Measurements from ENCODE around the gene TAF11L3.
"Not testable (repeated sequence)": the region's sequence is repeated elsewhere in the genome, so short reads cannot be mapped to it uniquely, and the experiment has no call there.

The TAF11L3 gene

GRCh38 chr5:17518067-17518466 lies at the start of gene TAF11L3:
TAF11L3 (plus strand) TSS chr5:17518367.
- in situ Hi-C loops (cut with MboI; ENCODE audit: low sequenced_read_pairs) = not testable (repeated sequence)

- in situ Hi-C loops (cut with MboI; ENCODE audit: low sequenced_read_pairs) = no loop called here
Measured at GRCh38 chr5:17470064-17470463, 48.1 kb upstream of the TAF11L3 start.

- in situ Hi-C loops (cut with MboI; ENCODE audit: low sequenced_read_pairs) = not testable (repeated sequence)
Measured at GRCh38 chr5:17475064-17475463, 43.1 kb upstream of the TAF11L3 start.

- in situ Hi-C loops (cut with MboI; ENCODE audit: low sequenced_read_pairs) = no loop called here
Measured at GRCh38 chr5:17477043-17477442, 41.1 kb upstream of the TAF11L3 start.

GRCh38 chr5:17477573-17478265 lies 40.4 kb upstream of the TAF11L3 start:
- in situ Hi-C loops (cut with MboI; ENCODE audit: low sequenced_read_pairs) = no loop called here

GRCh38 chr5:17481378-17481777 lies 36.8 kb upstream of the TAF11L3 start:
- in situ Hi-C loops (cut with MboI; ENCODE audit: low sequenced_read_pairs) = no loop called here

GRCh38 chr5:17482790-17483189 lies 35.4 kb upstream of the TAF11L3 start:
- in situ Hi-C loops (cut with MboI; ENCODE audit: low sequenced_read_pairs) = no loop called here

- in situ Hi-C loops (cut with MboI; ENCODE audit: low sequenced_read_pairs) = not testable (repeated sequence)
Measured at GRCh38 chr5:17486464-17487173, 31.5 kb upstream of the TAF11L3 start.

- in situ Hi-C loops (cut with MboI; ENCODE audit: low sequenced_read_pairs) = no loop called here
Measured at GRCh38 chr5:17487174-17487512, 31.0 kb upstream of the TAF11L3 start.

GRCh38 chr5:17491257-17491656 lies 26.9 kb upstream of the TAF11L3 start:
- in situ Hi-C loops (cut with MboI; ENCODE audit: low sequenced_read_pairs) = not testable (repeated sequence)

GRCh38 chr5:17492770-17493169 lies 25.4 kb upstream of the TAF11L3 start:
- in situ Hi-C loops (cut with MboI; ENCODE audit: low sequenced_read_pairs) = no loop called here

GRCh38 chr5:17497446-17497845 lies 20.7 kb upstream of the TAF11L3 start:
- in situ Hi-C loops (cut with MboI; ENCODE audit: low sequenced_read_pairs) = no loop called here

- in situ Hi-C loops (cut with MboI; ENCODE audit: low sequenced_read_pairs) = not testable (repeated sequence)
Measured at GRCh38 chr5:17497931-17498330, 20.2 kb upstream of the TAF11L3 start, which contains the start of gene TAF11L2. TAF11L2 (plus strand) TSS chr5:17498231.

GRCh38 chr5:17511775-17512325 lies 6.3 kb upstream of the TAF11L3 start:
- in situ Hi-C loops (cut with MboI; ENCODE audit: low sequenced_read_pairs) = no loop called here

GRCh38 chr5:17517526-17517925 lies 641 bp upstream of the TAF11L3 start:
- in situ Hi-C loops (cut with MboI; ENCODE audit: low sequenced_read_pairs) = not testable (repeated sequence)

- in situ Hi-C loops (cut with MboI; ENCODE audit: low sequenced_read_pairs) = not testable (repeated sequence)
Measured at GRCh38 chr5:17519508-17519907, 1.3 kb downstream of the TAF11L3 start.

GRCh38 chr5:17521501-17521900 lies 3.3 kb downstream of the TAF11L3 start, which contains the start of gene TAF11L4:
TAF11L4 (plus strand) TSS chr5:17521801.
- in situ Hi-C loops (cut with MboI; ENCODE audit: low sequenced_read_pairs) = not testable (repeated sequence)

GRCh38 chr5:17524935-17525334 lies 6.8 kb downstream of the TAF11L3 start, which contains the start of gene TAF11L5:
TAF11L5 (plus strand) TSS chr5:17525235.
- in situ Hi-C loops (cut with MboI; ENCODE audit: low sequenced_read_pairs) = not testable (repeated sequence)

- in situ Hi-C loops (cut with MboI; ENCODE audit: low sequenced_read_pairs) = not testable (repeated sequence)
Measured at GRCh38 chr5:17526504-17526903, 8.3 kb downstream of the TAF11L3 start.

GRCh38 chr5:17528369-17528768 lies 10.2 kb downstream of the TAF11L3 start, which contains the start of gene TAF11L6:
TAF11L6 (plus strand) TSS chr5:17528669.
- in situ Hi-C loops (cut with MboI; ENCODE audit: low sequenced_read_pairs) = not testable (repeated sequence)
